HEK293 (cell line): ENCODE measurements around the gene UBE3B.

ENCODE experiments used
- CTCF ChIA-PET: fragments of 350-600 bp; formaldehyde crosslinking; extraction: SDS; loops from one replicate; lab custom pipeline; 2021; ENCODE audit warnings: antibody characterized with exemption; lab: Yijun Ruan, JAX
- POLR2A ChIA-PET: fragments of 300-600 bp; formaldehyde crosslinking; extraction: SDS; loops from one replicate; lab custom pipeline; 2020; ENCODE audit warnings: antibody characterized with exemption, inconsistent platforms; lab: Yijun Ruan, JAX
- H3K27ac ChIP-seq: fragments of 200-500 bp; sonication (Bioruptor generic); 2 replicates; pipeline ENCODE4 v1.5.1; 2014; ENCODE audit warnings: low read depth, low read length, control low read depth, inconsistent platforms; ENCODE audit errors: extremely low read depth
- H3K36me3 ChIP-seq, 2 experiments: fragments of 200-500 bp in 1 of 2; sonication (Bioruptor generic) in 1 of 2; 1 replicate in 1 of 2; 2 replicates in 1 of 2; pipeline ENCODE4 v1.5.1; 2014 to 2017; ENCODE audit warnings: inconsistent platforms in 2 of 2, low read length in 2 of 2; ENCODE audit not compliant: control insufficient read depth in 2 of 2, insufficient read depth in 1 of 2
- H3K4me1 ChIP-seq: fragments of 200-500 bp; sonication (Bioruptor generic); 2 replicates; pipeline ENCODE4 v1.5.1; 2014; ENCODE audit warnings: mild to moderate bottlenecking, low read length, inconsistent platforms; ENCODE audit not compliant: control insufficient read depth, insufficient read depth
- H3K4me3 ChIP-seq: 2 replicates; pipeline ENCODE4 v1.5.1; 2011; ENCODE audit warnings: low read depth, mild to moderate bottlenecking, control low read depth, low read length, moderate library complexity
- H3K9me3 ChIP-seq: fragments of 200-500 bp; sonication (Bioruptor generic); 2 replicates; pipeline ENCODE4 v1.5.1; 2014; ENCODE audit warnings: low read depth, low read length, inconsistent platforms; ENCODE audit not compliant: control insufficient read depth, insufficient read depth
- ELK4 ChIP-seq: IDR thresholded peaks from 2 replicates; pipeline ENCODE4 v1.6.1; 2011; ENCODE audit warnings: mild to moderate bottlenecking, low read depth, low read length, borderline replicate concordance
- GFI1B ChIP-seq: fragments of 450-650 bp; formaldehyde crosslinking; IDR thresholded peaks from 2 replicates; pipeline ENCODE4 v1.5.1; 2016; ENCODE audit warnings: missing biosample characterization, missing genetic modification characterization
- KLF10 ChIP-seq: fragments of 450-650 bp; IDR thresholded peaks from 2 replicates; pipeline ENCODE4 v1.5.1; 2018; ENCODE audit warnings: missing biosample characterization, mild to moderate bottlenecking, missing genetic modification characterization
- MZF1 ChIP-seq: fragments of 450-650 bp; formaldehyde crosslinking; IDR thresholded peaks from 2 replicates; pipeline ENCODE4 v1.5.1; 2017; ENCODE audit warnings: missing biosample characterization, missing genetic modification characterization, borderline replicate concordance
- TRIM28 ChIP-seq: IDR thresholded peaks from 2 replicates; pipeline ENCODE4 v1.6.1; 2011; ENCODE audit warnings: low read length, control low read depth, borderline replicate concordance
- YY2 ChIP-seq: fragments of 450-650 bp; formaldehyde crosslinking; IDR thresholded peaks from 2 replicates; pipeline ENCODE4 v1.5.1; 2016; ENCODE audit warnings: missing biosample characterization, missing genetic modification characterization
- ZBTB21 ChIP-seq: fragments of 450-650 bp; formaldehyde crosslinking; IDR thresholded peaks from 2 replicates; pipeline ENCODE4 v1.5.1; 2017; ENCODE audit warnings: missing biosample characterization, missing genetic modification characterization
- ZFP37 ChIP-seq: fragments of 450-650 bp; formaldehyde crosslinking; IDR thresholded peaks from 2 replicates; pipeline ENCODE4 v1.5.1; 2016; ENCODE audit warnings: missing biosample characterization, missing genetic modification characterization
- ZNF112 ChIP-seq: fragments of 450-650 bp; formaldehyde crosslinking; IDR thresholded peaks from 2 replicates; pipeline ENCODE4 v1.5.0; 2017; ENCODE audit warnings: missing biosample characterization, missing genetic modification characterization
- ZNF133 ChIP-seq: fragments of 450-650 bp; formaldehyde crosslinking; IDR thresholded peaks from 2 replicates; pipeline ENCODE4 v1.5.1; 2016; ENCODE audit warnings: missing biosample characterization, missing genetic modification characterization
- ZNF140 ChIP-seq: fragments of 450-650 bp; formaldehyde crosslinking; IDR thresholded peaks from 2 replicates; pipeline ENCODE4 v1.5.1; 2016; ENCODE audit warnings: missing biosample characterization, missing genetic modification characterization
- ZNF174 ChIP-seq: fragments of 450-650 bp; formaldehyde crosslinking; IDR thresholded peaks from 2 replicates; pipeline ENCODE4 v1.5.0; 2017; ENCODE audit warnings: missing biosample characterization, mild to moderate bottlenecking, missing genetic modification characterization
- ZNF18 ChIP-seq: fragments of 450-650 bp; formaldehyde crosslinking; IDR thresholded peaks from 2 replicates; pipeline ENCODE4 v1.5.1; 2016; ENCODE audit warnings: missing biosample characterization, missing genetic modification characterization
- ZNF280C ChIP-seq: fragments of 450-650 bp; formaldehyde crosslinking; IDR thresholded peaks from 2 replicates; pipeline ENCODE4 v1.5.1; 2016; ENCODE audit warnings: missing biosample characterization, missing genetic modification characterization
- ZNF350 ChIP-seq: fragments of 450-650 bp; formaldehyde crosslinking; IDR thresholded peaks from 2 replicates; pipeline ENCODE4 v1.5.0; 2017; ENCODE audit warnings: missing biosample characterization, mild to moderate bottlenecking, missing genetic modification characterization
- ZNF501 ChIP-seq: fragments of 450-650 bp; formaldehyde crosslinking; IDR thresholded peaks from 2 replicates; pipeline ENCODE4 v1.5.1; 2016; ENCODE audit warnings: missing biosample characterization, missing genetic modification characterization
- ZNF521 ChIP-seq: fragments of 450-650 bp; formaldehyde crosslinking; IDR thresholded peaks from 2 replicates; pipeline ENCODE4 v1.5.1; 2017; ENCODE audit warnings: missing biosample characterization, mild to moderate bottlenecking, missing genetic modification characterization
- ZNF580 ChIP-seq: fragments of 450-650 bp; formaldehyde crosslinking; IDR thresholded peaks from 2 replicates; pipeline ENCODE4 v1.5.1; 2016; ENCODE audit warnings: missing biosample characterization, missing genetic modification characterization
- ZNF660 ChIP-seq: fragments of 450-650 bp; IDR thresholded peaks from 2 replicates; pipeline ENCODE4 v1.5.1; 2018; ENCODE audit warnings: missing biosample characterization, mild to moderate bottlenecking, missing genetic modification characterization
- ZNF670 ChIP-seq: fragments of 450-650 bp; formaldehyde crosslinking; IDR thresholded peaks from 2 replicates; pipeline ENCODE4 v1.5.1; 2016; ENCODE audit warnings: missing biosample characterization, missing genetic modification characterization, low read depth
- ZNF768 ChIP-seq: fragments of 450-650 bp; formaldehyde crosslinking; IDR thresholded peaks from 2 replicates; pipeline ENCODE4 v1.5.1; 2018; ENCODE audit warnings: missing biosample characterization, mild to moderate bottlenecking, missing genetic modification characterization
- ZNF785 ChIP-seq: fragments of 450-650 bp; formaldehyde crosslinking; IDR thresholded peaks from 2 replicates; pipeline ENCODE4 v1.5.1; 2016; ENCODE audit warnings: missing biosample characterization, missing genetic modification characterization
- ZSCAN23 ChIP-seq: fragments of 450-650 bp; formaldehyde crosslinking; IDR thresholded peaks from 2 replicates; pipeline ENCODE4 v1.5.1; 2016; ENCODE audit warnings: missing biosample characterization, missing genetic modification characterization

UBE3B gene

GRCh38 chr12:109488051-109488665, 10.7 kb downstream of the UBE3B start (continued):
- TF ChIP-seq ZNF280C (tag by site-specific recombination), result no peak
- no peak for TF ChIP-seq YY2 (tag by site-specific recombination)
- TF ChIP-seq ZNF18, result no peak
- TF ChIP-seq, all 188 proteins: peak for 0

GRCh38 chr12:109489016-109489954, 11.9 kb downstream of the UBE3B start:
- ChIA-PET POLR2A (interaction anchor here (0.6 kb wide), 1 partner anchor 47 kb away, joined by 5 read pairs; no protein-coding TSS in a partner anchor), CTCF (interaction anchor here (1.3 kb wide), 1 partner anchor 56 kb away, joined by 4 read pairs; no protein-coding TSS in a partner anchor)
- TF ChIP-seq ZNF580 (no peak), ZNF140 (tag by site-specific recombination) (no peak), ZNF112 (tag by site-specific recombination) (no peak), TRIM28 (no peak), ZNF660 (tag by site-specific recombination) (no peak), ZNF785 (no peak)
- no peak overlapping the region for H3K4me3 ChIP-seq
- H3K27ac ChIP-seq, result no peak overlapping the region
- no peaks in the 10 kb centered on the region for H3K9me3 ChIP-seq
- no peaks in the 10 kb centered on the region for H3K4me1 ChIP-seq
- H3K36me3 ChIP-seq, result peaks cover 46 to 89% of the 10 kb centered on the region in 2 experiments

- Histone ChIP-seq H3K27ac (no peak overlapping the region), H3K9me3 (no peaks in the 10 kb centered on the region), H3K4me3 (no peak overlapping the region), H3K36me3 (peaks cover 38 to 89% of the 10 kb centered on the region in 2 experiments), H3K4me1 (no peaks in the 10 kb centered on the region)
- CTCF ChIA-PET, result interaction anchor here (1.3 kb wide), 1 partner anchor 57 kb away, joined by 4 read pairs; no protein-coding TSS in a partner anchor
- TF ChIP-seq ZFP37 (tag by site-specific recombination) (no peak), ZSCAN23 (tag by site-specific recombination) (no peak)
- POLR2A ChIA-PET, result interaction anchor here (0.6 kb wide), 1 partner anchor 48 kb away, joined by 5 read pairs; no protein-coding TSS in a partner anchor
Measured at GRCh38 chr12:109489955-109490565, 12.6 kb downstream of the UBE3B start.

GRCh38 chr12:109491671-109492070, 14.2 kb downstream of the UBE3B start:
- TF ChIP-seq ZNF174 (tag by site-specific recombination) (no peak), ZNF521 (tag by site-specific recombination) (no peak), ZNF768 (tag by site-specific recombination) (no peak), ZNF133 (tag by site-specific recombination) (no peak), KLF10 (tag by site-specific recombination) (no peak), ZNF670 (tag by site-specific recombination) (no peak), ZNF501 (tag by site-specific recombination) (no peak), MZF1 (tag by site-specific recombination) (no peak), ZBTB21 (tag by site-specific recombination) (no peak), ZNF350 (tag by site-specific recombination) (no peak), ELK4 (no peak), GFI1B (tag by site-specific recombination) (no peak)
- Histone ChIP-seq H3K4me1 (no peaks in the 10 kb centered on the region), H3K27ac (no peak overlapping the region), H3K4me3 (no peak overlapping the region), H3K9me3 (no peaks in the 10 kb centered on the region), H3K36me3 (peaks cover 22 to 81% of the 10 kb centered on the region in 2 experiments)
- POLR2A ChIA-PET, result no interaction called here
- CTCF ChIA-PET, result interaction anchor here (0.5 to 1.4 kb wide), 3 partner anchors 64 to 280 kb away, joined by 3 to 4 read pairs (median 3); no protein-coding TSS in a partner anchor
